Peyer's patch (tissue), 4 donors: ENCODE measurements around the gene ENTPD3.

Experiments
- CTCF ChIP-seq, 6 experiments: fragments of 450-650 bp in 4 of 6; fragments of 200-600 bp in 2 of 6; sonication (generic) in 1 of 6; IDR thresholded peaks; one replicate each; pipeline ENCODE4 v1.5.1; 2017 to 2019; ENCODE audit warnings: antibody characterized with exemption in 6 of 6, mild to moderate bottlenecking in 3 of 6, moderate library complexity in 1 of 6
- POLR2A ChIP-seq, 2 donors: fragments of 450-650 bp; IDR thresholded peaks; one replicate each; pipeline ENCODE4 v1.5.1; 2017; ENCODE audit warnings: antibody characterized with exemption in 2 of 2, mild to moderate bottlenecking in 2 of 2, moderate library complexity in 2 of 2

- TF ChIP-seq CTCF (IDR thresholded peaks at IDR 0.05) (no peak), POLR2A (IDR thresholded peaks at IDR 0.05) (no peak)
Observed at GRCh38 chr3:40358454-40358853, 28.5 kb upstream of the ENTPD3 start.
